ENCODE measurements around the gene PAXX. TPM values are rescaled to one million over a fixed set of nuclear protein-coding genes. Genes with fewer than 3 reads are reported as not detected.
A peak's percentile ranks its signal among the peaks of the same experiment; 100 is the strongest.

Gene PAXX
- total and polyA plus RNA-seq, 9 of the 15 experiments (the other 6 are each of a cell fraction or from before 2014, with no cell fraction given), result 1.2 to 175 (median 38.5) TPM

DNA sequence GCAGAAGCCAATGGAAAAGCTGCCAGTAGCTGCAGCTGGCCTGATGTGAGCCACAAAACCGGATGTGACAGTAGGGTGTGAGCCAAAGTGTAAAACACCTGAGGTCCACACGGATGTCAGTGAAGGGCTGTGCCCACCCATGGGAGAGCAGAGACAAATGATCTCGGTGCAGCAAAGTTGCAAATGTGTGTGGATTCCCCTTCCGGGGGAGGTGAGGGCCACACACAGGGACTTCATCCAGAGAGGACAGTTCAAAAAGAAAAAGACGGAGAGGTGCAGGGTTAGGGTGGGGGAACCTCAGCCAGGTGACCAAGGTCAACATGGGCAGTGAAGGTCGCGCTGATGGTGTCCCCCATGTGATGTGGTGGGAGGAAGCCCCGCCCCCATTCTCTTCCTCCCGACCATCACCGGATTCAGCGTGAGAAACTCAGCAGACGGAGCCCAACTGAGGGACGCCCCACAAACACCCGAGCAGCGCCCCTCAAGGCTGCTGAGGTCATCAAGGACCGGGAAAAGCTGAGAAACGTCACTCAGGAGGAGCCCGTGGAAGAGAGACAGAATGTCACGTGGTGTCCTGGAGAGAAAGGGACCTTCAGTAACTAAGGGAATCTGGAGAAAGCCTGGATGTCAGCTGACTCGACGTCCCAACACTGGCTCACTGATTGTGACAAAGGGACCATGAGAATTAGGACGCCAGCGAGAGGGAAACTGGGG lies 26.3 kb upstream of the PAXX start (continued):
- TF ChIP-seq, protein P1, sequence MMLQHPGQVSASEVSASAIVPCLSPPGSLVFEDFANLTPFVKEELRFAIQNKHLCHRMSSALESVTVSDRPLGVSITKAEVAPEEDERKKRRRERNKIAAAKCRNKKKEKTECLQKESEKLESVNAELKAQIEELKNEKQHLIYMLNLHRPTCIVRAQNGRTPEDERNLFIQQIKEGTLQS (IDR thresholded peaks at IDR 0.05), result peak; percentile 26; the same call in 1 of the 2 replicates
- TF ChIP-seq, protein P1 (CRISPR knock-in tag; conservative IDR thresholded peaks at IDR 0.05), result no peak
- TF ChIP-seq CXXC5 (CRISPR knock-in tag; IDR thresholded peaks at IDR 0.05) (0 out of 2 replicates have a peak, but pooled peaks have one; percentile 16), ATF1 (CRISPR knock-in tag; IDR thresholded peaks at IDR 0.05) (no peak), ATF1 (tag; IDR thresholded peaks at IDR 0.05) (peak; percentile 50; the same call in 1 of the 2 replicates), ESRRA (IDR thresholded peaks at IDR 0.05; ENCODE audit: borderline replicate concordance, low read depth) (peak; percentile 91), ZNF134 (CRISPR knock-in tag; conservative IDR thresholded peaks at IDR 0.05) (no peak), CREM (IDR thresholded peaks at IDR 0.05; ENCODE audit: low read depth) (peak; percentile 54), TOE1 (IDR thresholded peaks at IDR 0.05; ENCODE audit: borderline replicate concordance) (peak; percentile 93; the same call in 1 of the 2 replicates), TOE1 (CRISPR knock-in tag; IDR thresholded peaks at IDR 0.05; ENCODE audit: borderline replicate concordance, low read depth) (no peak)
- TF ChIP-seq, protein P2, sequence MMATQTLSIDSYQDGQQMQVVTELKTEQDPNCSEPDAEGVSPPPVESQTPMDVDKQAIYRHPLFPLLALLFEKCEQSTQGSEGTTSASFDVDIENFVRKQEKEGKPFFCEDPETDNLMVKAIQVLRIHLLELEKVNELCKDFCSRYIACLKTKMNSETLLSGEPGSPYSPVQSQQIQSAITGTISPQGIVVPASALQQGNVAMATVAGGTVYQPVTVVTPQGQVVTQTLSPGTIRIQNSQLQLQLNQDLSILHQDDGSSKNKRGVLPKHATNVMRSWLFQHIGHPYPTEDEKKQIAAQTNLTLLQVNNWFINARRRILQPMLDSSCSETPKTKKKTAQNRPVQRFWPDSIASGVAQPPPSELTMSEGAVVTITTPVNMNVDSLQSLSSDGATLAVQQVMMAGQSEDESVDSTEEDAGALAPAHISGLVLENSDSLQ (IDR thresholded peaks at IDR 0.05), result peak; percentile 55

Measured in K562 (cell line).